Activated naive CD4-positive, alpha-beta T cell treated with anti-CD3 and anti-CD28 coated beads, Interleukin-2, amount 50 U/mL, for 72 hours (primary cell): ENCODE measurements around the gene NOTCH1. TPM values are rescaled to one million over a fixed set of nuclear protein-coding genes. Genes with fewer than 3 reads are reported as not detected.

Experiments used
- ATAC-seq, 2 donors: fragments of 150-1000 bp; cut with Tn5 transposase; 2 replicates each; pipeline ENCODE4 v1.10.0; 2021; ENCODE audit warnings: mild to moderate bottlenecking in 2 of 2, moderate library complexity in 2 of 2
- DNase-seq, 2 donors: peaks; one replicate each; pipeline ENCODE4 v3.0.0; 2021 to 2022; ENCODE audit warnings: low spot score in 2 of 2
- H3K27ac Mint-ChIP-seq, 2 donors: one replicate each; pipeline ENCODE4 v1.8.0; 2022; ENCODE audit warnings: mild to moderate bottlenecking in 2 of 2, mixed read lengths in 2 of 2
- H3K36me3 Mint-ChIP-seq, 2 donors: one replicate each; pipeline ENCODE4 v1.8.0; 2022; ENCODE audit warnings: mixed read lengths in 2 of 2
- H3K9me3 Mint-ChIP-seq, 2 donors: one replicate each; pipeline ENCODE4 v1.8.0; 2022; ENCODE audit warnings: mixed read lengths in 2 of 2
- total RNA-seq, 2 donors: library from RNA; stranded (reverse); gene quantifications; one replicate each; pipeline ENCODE4 v1.2.3, GENCODE V29; 2022

NOTCH1 gene
- total RNA-seq, 2 donors from 2014 or later, result 76.4 to 85.5 TPM

DNA sequence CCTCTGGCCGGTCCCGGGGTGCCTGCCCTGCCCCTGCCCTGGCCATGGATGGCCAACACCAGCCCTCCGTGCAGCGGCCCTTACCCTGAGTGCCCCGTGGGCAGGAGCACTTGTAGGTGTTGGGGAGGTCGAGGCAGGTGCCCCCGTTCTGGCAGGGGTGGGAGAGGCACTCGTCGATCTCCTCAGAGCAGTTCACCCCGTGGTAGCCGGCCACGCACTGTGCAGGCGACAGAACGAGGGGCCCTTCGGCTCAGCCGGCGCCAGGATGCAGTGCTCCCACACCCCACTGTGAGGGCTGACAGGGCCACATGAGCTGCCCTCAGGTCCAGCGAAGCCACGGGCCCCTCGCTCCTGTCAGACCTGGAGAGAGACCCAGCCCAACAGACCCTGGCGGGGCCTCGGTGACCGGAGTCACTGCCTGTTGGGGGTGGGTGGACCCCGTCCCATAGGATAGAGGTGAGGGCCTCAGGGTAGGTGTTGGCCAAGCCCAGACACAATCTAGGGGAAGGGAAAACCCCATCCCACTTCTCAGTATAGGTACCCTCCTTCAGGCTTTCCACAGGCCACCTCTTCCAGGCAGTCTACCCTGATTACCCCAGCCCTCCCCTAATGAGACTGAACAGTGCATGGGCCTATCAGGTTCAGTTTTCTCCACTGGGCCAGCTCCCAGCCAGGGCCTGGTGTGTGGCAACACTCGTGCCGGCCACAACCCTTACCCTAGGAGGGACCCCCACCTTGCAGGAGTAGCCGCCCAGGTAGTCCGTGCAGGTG is 38.4 kb downstream of the NOTCH1 start:
- Mint-ChIP-seq H3K9me3 (no peaks in the 10 kb centered on the region), H3K27ac (no peak overlapping the region), H3K36me3 (no peaks in the 10 kb centered on the region)
- ATAC-seq (no peak), DNase-seq (no peak)

DNA sequence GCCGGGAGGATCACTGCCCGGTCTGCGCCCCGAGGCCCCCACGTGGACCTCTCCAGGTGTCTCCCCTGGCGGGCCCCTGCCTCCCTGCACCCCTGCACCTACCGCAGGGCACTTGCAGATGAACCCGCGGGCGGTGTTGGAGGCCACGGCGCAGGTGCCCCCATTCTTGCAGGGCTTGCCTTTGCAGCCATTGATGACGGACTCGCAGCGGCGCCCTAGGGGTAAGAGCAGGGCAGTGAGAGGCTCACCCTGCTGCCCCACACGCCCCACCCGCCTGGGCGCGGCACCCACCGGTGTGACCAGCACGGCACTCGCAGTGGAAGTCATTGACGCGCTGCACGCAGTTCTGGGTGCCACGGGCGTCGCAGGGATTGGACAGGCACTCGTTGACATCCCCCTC is 39.4 kb downstream of the NOTCH1 start:
- H3K27ac Mint-ChIP-seq, result no peak overlapping the region
- ATAC-seq (no peak), DNase-seq (no peak)
- no peaks in the 10 kb centered on the region for H3K36me3 Mint-ChIP-seq
- H3K9me3 Mint-ChIP-seq, result no peaks in the 10 kb centered on the region

DNA sequence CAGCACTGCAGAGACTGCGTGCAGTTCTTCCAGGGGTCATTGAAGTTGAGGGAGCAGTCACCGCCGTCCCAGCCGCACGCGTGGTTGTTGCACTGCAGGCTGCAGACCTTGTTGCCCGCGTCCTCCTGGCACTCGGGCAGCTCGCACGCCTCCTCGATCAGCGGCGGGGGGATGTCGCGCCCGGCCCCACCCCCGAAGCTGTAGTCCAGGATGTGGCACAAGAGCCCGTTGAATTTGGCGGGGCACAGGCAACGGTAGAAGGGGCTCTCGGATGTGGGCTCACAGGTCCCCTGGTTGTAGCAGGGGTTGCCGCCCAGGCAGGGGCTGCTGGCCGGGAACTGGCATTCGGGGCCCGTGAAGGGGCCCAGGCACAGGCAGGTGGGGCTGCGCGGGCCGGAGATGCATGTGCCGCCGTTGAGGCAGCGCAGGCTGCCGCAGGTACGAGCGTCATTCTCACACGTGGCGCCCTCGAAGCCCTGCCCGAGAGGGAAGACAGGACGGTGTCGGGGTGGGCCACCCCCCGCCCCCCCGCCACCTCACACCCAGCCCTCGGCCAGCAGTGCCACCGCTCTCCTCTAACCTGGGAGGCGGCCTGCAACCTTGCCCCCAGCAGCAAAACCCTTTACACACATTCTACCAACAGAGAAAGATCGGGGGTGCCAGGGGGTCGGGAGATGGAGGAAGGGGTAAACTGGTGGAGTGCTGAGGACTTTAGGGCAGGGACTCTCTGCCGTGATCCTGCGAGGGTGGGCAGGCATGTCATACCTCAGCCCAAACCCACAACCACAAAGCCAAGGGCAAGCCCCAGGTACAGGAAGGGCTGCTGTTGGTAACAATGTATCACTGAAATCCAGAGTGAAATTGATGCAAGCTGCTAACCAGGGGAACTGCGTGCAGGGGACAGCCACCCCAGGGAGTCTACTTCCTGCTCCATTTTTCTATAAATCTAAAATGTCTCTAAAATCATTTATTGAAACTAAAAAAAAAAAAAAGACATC is 40.1 kb downstream of the NOTCH1 start:
- Mint-ChIP-seq H3K27ac (peak overlapping the region in 1 of 2 donors; percentile 74), H3K9me3 (no peaks in the 10 kb centered on the region), H3K36me3 (no peaks in the 10 kb centered on the region)
- ATAC-seq (peak in 1 of 2 donors; percentile 26), DNase-seq (no peak)

DNA sequence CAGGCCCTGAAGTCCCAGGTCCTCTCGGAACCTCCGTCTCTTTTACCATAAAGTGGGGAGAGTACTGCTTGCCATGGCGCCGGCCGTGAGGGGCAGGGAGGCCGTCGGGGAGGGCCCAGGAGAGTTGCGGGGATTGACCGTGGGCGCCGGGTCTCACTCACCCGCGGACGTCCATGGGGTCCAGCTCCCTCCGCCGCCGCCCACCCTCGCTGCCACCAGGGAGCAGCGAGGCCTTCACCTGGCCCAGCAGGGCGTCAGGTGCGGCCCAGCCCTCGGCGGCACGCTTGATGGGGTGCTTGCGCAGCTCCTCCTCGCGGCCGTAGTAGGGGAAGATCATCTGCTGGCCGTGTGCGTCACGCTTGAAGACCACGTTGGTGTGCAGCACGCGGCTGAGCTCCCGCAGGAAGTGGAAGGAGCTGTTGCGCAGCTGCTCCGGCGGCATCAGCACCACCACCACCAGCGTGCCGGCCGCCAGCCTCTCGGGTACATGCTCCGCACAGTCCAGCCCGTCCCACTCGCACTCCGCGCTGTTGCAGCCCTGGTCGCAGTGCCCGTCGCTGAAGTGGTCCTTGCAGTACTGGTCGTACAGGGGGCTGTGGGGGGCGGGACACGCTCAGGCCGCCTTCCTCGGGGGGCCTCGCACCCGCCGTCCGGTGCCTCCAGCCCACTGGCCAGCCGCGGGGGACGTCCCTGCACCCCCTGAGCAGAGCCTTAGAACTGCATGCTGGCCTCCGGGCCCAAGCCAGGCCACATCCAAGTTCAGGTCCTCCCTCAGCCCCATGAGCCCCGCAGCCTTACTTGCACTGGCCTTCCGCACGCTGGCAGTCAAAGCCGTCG is 41.1 kb downstream of the NOTCH1 start:
- no peak for ATAC-seq
- Mint-ChIP-seq H3K27ac (peak overlapping the region in 1 of 2 donors; percentile 36), H3K9me3 (no peaks in the 10 kb centered on the region), H3K36me3 (no peaks in the 10 kb centered on the region)
- DNase-seq, result no peak

DNA sequence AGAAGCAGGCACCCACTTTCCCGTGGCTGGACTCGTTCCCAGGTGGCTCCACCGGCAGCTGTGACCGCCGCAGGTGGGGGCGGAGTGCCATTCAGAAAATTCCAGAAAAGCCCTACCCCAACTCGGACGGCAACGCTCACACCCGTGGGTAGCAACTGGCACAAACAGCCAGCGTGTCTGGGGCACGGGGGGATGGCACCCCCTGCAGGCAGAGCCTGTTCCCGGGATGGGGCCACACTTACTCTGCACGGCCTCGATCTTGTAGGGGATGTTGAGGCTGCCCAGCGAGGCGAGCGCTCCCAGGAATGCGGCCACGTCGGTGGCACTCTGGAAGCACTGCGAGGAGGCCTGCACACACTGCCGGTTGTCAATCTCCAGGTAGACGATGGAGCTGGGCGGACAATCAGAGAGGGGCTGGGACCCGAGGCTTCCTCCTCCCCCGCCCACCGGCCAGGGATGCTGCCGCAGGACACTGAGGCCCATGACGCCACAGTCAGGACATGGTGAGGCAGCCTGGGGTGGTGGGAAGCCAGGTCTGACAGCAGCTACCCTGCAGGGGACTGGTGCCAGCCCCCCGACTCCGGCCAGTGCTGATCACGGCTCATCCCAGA is 42.8 kb downstream of the NOTCH1 start:
- DNase-seq, result no peak
- no peaks in the 10 kb centered on the region for H3K9me3 Mint-ChIP-seq
- H3K27ac Mint-ChIP-seq, result no peak overlapping the region
- ATAC-seq, result no peak
- H3K36me3 Mint-ChIP-seq, result no peaks in the 10 kb centered on the region

DNA sequence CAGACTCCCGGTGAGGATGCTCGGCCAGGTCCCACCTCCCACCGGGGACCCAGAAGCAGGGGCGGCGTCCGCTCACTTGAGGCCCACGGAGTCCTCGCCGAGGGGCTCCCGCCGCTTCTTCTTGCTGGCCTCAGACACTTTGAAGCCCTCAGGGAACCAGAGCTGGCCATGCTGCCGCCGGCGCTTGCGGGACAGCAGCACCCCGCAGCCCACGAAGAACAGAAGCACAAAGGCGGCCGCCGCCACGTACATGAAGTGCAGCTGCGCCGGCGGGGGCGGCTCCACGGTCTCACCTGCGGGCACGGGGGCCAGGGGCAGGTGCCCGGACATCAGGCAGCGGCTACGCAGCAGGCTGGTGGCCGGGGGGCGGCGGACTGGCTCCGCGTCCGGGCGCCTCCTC is 43.7 kb downstream of the NOTCH1 start:
- Mint-ChIP-seq H3K36me3 (no peaks in the 10 kb centered on the region), H3K27ac (no peak overlapping the region), H3K9me3 (no peaks in the 10 kb centered on the region)
- ATAC-seq (no peak), DNase-seq (no peak)

DNA sequence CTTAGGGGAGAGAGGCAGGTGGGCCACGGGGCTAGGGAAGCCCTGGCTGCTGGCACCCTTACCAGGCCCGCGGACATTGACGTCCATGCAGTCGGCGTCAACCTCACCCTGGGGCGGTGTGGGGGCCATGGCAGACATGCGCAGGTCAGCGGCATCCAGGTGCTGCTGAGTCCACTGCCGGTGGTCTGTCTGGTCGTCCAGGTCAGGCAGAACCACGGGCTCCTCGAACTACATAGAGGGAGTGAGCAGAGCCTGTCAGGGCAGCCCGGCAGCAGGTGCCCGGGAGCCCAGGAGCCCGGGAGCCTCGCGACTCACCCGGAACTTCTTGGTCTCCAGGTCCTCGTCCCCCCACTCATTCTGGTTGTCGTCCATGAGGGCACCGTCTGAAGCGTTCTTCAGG is 44.2 kb downstream of the NOTCH1 start:
- DNase-seq (no peak), ATAC-seq (no peak)
- Mint-ChIP-seq H3K36me3 (no peaks in the 10 kb centered on the region), H3K9me3 (no peaks in the 10 kb centered on the region), H3K27ac (no peak overlapping the region)

DNA sequence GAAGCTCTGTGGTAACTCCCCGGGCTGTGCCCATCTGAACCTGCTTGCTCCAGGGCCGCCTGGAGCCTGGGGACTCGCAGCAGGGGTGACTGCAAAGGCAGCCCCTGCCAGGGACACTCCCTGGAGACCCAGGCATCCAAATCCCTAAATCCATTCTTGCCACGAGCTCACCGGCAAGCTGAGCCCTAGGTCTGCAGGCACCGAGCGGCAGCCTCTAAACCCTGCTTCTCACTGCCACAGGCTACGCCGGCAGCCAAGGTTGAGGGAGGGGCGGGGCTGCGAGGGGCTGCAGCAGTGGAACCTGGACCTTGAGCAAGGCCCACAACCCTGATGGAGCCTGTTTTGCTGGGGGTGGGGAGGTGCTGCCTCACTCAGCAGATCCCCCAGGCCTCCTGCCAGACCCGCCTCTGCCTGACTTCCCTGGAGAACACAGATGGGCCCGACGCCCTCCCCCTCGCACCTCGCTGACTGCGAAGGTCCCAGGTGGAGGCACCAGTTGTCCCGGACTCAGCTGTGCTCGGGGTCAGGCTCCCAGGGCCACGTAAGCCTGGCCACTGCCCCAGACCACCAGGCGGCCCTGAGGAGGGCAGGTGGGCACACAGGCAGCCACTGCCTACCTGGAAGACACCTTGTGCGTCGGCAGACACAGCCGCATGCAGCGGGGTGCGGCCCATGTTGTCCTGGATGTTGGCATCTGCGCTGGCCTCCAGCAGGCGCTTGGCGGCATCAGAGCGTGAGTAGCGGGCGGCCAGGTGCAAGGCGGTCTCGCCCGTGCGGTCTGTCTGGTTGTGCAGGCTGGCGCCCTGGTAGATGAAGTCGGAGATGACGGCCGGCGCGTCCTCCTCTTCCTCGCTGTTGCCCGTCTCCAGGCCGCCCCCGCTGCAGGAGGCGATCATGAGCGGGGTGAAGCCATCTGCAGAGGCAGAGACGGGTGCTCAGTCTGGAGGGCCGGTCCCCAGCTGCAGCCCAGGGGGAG is 45.6 kb downstream of the NOTCH1 start:
- ATAC-seq (no peak), DNase-seq (no peak)
- no peaks in the 10 kb centered on the region for H3K36me3 Mint-ChIP-seq
- H3K27ac Mint-ChIP-seq, result no peak overlapping the region
- no peaks in the 10 kb centered on the region for H3K9me3 Mint-ChIP-seq

DNA sequence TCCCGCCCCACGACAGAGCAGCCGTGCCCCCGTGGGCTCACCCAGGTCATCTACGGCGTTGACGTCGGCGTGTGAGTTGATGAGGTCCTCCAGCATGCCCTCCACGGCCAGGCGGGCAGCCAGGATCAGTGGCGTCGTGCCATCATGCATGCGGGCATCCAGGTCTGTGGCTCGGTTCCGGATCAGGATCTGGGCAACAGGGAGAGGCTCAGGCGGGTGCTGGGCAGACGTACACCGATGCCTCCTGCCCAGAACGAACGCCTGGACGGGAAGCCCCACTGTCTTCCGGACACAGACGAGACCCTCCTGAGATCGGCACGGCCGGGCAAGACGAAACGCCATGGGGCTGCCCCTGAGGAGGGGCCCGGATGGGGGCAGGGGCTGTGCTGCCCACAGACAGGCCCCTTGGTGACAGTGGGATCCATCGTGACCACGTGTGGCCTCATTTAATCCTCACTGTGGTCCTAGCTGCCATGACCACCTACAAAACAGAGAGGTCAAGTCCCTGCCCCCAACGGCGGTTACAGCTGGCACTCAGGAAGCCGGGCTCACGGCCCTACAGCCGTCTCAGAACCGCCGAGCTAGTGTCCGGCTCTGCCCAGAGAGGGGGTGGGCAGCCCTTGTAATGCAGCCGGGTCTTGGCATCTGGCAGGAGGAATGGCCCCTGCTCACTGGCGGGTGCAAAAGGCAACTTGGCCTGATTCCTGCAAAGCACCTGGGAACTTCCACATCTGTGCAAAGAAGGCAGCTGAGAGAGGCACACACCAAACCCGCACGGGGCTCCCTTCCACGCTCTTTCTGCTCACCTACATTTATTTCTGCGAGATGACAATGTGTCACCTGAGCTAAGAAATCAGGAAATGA is 46.5 kb downstream of the NOTCH1 start:
- DNase-seq (no peak), ATAC-seq (no peak)
- Mint-ChIP-seq H3K9me3 (no peaks in the 10 kb centered on the region), H3K27ac (peak overlapping the region in 1 of 2 donors; percentile 66), H3K36me3 (no peaks in the 10 kb centered on the region)

DNA sequence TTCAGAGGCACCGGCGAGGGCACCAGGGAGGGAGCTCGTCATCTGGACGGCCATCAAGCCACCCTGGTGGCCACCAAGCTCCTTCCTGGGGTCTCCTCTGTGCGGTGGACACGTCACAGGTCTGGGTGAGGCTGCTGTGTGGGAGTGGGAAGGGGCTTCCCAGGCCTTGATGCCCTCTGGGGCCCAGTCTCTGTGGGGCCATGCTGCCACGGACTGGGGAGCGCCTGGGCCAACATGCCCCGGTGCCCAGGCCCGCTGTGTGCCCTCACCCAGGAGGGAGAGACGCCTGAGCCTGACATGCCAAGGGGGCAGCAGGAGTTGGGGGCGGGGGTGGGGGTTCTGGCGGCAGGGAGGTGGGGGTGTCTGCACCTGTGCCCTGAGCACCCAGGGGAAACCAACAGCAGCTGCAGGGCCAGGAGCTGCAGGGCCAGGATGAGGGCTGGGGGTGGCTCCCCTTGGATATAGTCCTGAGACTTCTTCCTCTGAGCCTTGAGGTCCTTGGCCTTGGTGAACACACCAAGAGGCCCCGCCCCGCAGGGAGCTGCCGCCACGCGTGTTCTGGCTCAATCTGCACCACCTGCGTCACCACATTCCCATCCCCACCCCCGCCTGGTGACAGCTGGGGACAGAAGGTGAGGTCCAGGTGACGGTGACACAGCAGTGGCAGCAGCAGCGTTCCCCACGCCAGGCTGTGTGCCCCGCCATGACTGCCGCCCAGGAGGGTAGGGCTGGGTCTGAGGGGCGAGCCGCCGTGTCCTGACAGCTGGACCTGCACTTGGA is 47.7 kb downstream of the NOTCH1 start:
- H3K36me3 Mint-ChIP-seq, result no peaks in the 10 kb centered on the region
- H3K9me3 Mint-ChIP-seq, result no peaks in the 10 kb centered on the region
- peak overlapping the region in 1 of 2 donors; percentile 66 for H3K27ac Mint-ChIP-seq
- ATAC-seq (no peak), DNase-seq (no peak)

DNA sequence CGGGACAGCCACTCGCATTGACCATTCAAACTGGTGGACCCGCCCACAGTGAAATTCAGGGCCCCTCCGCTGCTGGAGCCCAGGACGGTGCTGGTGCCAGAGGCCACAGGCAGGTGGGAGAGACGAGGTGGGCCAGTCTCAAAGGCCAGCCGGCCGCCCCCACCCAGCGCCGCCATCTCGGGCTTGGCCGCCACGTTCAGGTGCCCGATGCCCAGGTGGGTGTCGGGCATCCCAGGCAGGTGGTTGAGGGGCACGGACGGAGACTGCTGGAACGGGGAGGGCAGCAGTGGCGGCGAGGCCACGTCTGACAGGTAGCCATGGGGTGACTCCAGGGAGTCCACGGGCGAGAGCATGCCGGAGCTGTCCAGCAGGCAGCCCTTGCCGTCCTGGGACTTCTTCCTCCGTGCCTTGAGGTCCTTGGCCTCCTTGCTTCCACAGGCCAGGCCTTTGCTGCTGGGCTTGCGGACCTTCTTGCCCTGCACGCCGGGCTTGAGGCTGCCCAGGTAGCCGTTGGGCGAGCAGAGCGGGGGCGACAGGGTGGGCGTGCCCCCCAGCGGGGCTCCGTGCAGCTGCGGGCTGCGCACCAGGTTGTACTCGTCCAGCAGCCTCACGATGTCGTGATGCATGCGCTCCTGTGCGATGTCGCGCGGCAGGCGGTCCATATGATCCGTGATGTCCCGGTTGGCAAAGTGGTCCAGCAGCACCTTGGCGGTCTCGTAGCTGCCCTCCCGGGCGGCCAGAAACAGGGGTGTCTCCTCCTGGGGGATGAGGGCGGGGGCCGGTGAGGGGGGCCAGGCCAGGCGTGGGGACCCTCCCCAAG is 48.8 kb downstream of the NOTCH1 start:
- no peak for DNase-seq
- Mint-ChIP-seq H3K9me3 (no peaks in the 10 kb centered on the region), H3K27ac (no peak overlapping the region), H3K36me3 (no peaks in the 10 kb centered on the region)
- no peak for ATAC-seq

DNA sequence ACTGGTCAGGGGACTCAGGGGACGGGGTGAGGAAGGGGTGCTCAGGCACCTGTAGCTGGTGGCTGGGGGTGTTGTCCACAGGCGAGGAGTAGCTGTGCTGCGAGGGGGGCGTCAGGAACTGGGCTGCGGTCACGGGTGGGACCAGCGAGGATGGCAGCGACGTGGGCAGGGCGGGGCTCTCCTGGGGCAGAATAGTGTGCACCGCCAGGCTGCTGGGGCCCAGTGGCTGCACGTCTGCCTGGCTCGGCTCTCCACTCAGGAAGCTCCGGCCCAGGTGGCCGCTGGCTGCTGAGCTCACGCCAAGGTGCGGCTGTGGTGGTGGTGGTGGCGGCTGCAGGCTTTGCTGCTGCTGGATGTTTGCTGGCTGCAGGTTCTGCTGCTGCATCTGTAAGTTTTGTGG is 49.7 kb downstream of the NOTCH1 start:
- Mint-ChIP-seq H3K9me3 (no peaks in the 10 kb centered on the region), H3K27ac (peak overlapping the region in 1 of 2 donors; percentile 9), H3K36me3 (no peaks in the 10 kb centered on the region)
- no peak for DNase-seq
- no peak for ATAC-seq

DNA sequence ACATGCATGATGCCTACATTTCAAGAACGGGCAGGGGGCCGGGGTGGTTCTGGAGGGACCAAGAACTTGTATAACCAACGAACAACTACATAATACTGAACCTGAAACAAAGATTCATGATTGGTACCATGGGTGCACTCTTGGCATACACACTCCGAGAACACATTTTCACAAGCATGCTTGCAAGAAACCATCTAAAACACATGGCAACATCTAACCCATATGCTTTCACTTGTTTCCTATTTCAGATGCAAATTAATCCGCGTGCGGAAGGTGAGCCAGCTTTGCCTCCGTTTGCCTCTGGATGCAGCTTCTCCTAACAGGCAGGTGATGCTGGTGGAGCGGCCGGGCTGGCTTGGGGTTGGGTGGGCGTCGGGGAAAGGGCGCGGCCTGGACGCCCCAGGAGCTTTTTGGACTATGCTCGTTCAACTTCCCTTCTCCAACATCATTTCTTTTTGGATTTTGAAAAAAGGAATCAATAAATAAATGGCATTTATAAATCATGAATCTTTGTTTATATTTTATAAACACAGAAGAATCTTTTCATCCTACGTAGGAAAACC is 50.5 kb downstream of the NOTCH1 start:
- H3K36me3 Mint-ChIP-seq, result no peaks in the 10 kb centered on the region
- no peak for ATAC-seq
- H3K27ac Mint-ChIP-seq, result no peak overlapping the region
- DNase-seq, result no peak
- H3K9me3 Mint-ChIP-seq, result no peaks in the 10 kb centered on the region
